ENCODE results near the gene ZNF236.
"Not testable (repeated sequence)": the region's sequence is repeated elsewhere in the genome, so short reads cannot be mapped to it uniquely, and the experiment has no call there.

Gene ZNF236

GRCh38 chr18:77012120-77012519 lies 189.8 kb downstream of the ZNF236 start:
- H3K4me3 ChIP-seq (ENCODE audit: low read depth, low read length) = no peak overlapping the region
- no peak for DNase-seq (ENCODE audit: low read depth)

GRCh38 chr18:77012806-77013541 lies 190.6 kb downstream of the ZNF236 start:
- H3K4me3 ChIP-seq (ENCODE audit: low read depth, low read length) = no peak overlapping the region
- DNase-seq (ENCODE audit: low read depth) = no peak

GRCh38 chr18:77013811-77014521 lies 191.6 kb downstream of the ZNF236 start:
- no peak overlapping the region for H3K4me3 ChIP-seq (ENCODE audit: low read depth, low read length)
- DNase-seq (ENCODE audit: low read depth) = no peak

GRCh38 chr18:77014538-77014937 lies 192.2 kb downstream of the ZNF236 start:
- no peak overlapping the region for H3K4me3 ChIP-seq (ENCODE audit: low read depth, low read length)
- DNase-seq (ENCODE audit: low read depth) = no peak

GRCh38 chr18:77015169-77015568 lies 192.8 kb downstream of the ZNF236 start:
- no peak overlapping the region for H3K4me3 ChIP-seq (ENCODE audit: low read depth, low read length)
- no peak for DNase-seq (ENCODE audit: low read depth)

GRCh38 chr18:77015771-77016710 lies 193.7 kb downstream of the ZNF236 start:
- no peak for DNase-seq (ENCODE audit: low read depth)
- no peak overlapping the region for H3K4me3 ChIP-seq (ENCODE audit: low read depth, low read length)

- no peak for DNase-seq (ENCODE audit: low read depth)
- no peak overlapping the region for H3K4me3 ChIP-seq (ENCODE audit: low read depth, low read length)
Observed at GRCh38 chr18:77016936-77017335, 194.6 kb downstream of the ZNF236 start.

GRCh38 chr18:77017355-77017754 lies 195.0 kb downstream of the ZNF236 start:
- no peak for DNase-seq (ENCODE audit: low read depth)
- H3K4me3 ChIP-seq (ENCODE audit: low read depth, low read length) = no peak overlapping the region

- not testable (repeated sequence) for H3K4me3 ChIP-seq (ENCODE audit: low read depth, low read length); DNase-seq (ENCODE audit: low read depth)
Observed at GRCh38 chr18:77018650-77019049, 196.3 kb downstream of the ZNF236 start.

GRCh38 chr18:77019641-77020040 lies 197.3 kb downstream of the ZNF236 start:
- H3K4me3 ChIP-seq (ENCODE audit: low read depth, low read length) = no peak overlapping the region
- no peak for DNase-seq (ENCODE audit: low read depth)
